Activated CD8-positive, alpha-beta T cell treated with anti-CD3 and anti-CD28 coated beads for 36 hours (primary cell): ENCODE data around the gene SCN10A. TPM values are rescaled to one million over a fixed set of nuclear protein-coding genes. Genes with fewer than 3 reads are reported as not detected.

Experiments
- ATAC-seq: fragments of 200-7000 bp; cut with Tn5 transposase; one replicate; pipeline ENCODE4 v1.10.0; 2021; ENCODE audit warnings: mild to moderate bottlenecking, moderate library complexity
- CTCF ChIA-PET: fragments of 350-600 bp; sonication (Branson Sonifier 250); formaldehyde crosslinking; loops from one replicate; lab custom pipeline; 2021; ENCODE audit warnings: antibody characterized with exemption; lab: Charles Lee
- POLR2A ChIA-PET: fragments of 350-600 bp; sonication (Branson Sonifier 250); formaldehyde crosslinking; loops from one replicate; lab custom pipeline; 2021; ENCODE audit warnings: antibody characterized with exemption; lab: Charles Lee
- DNase-seq: peaks from one replicate; pipeline ENCODE4 v3.0.0-alpha.2; 2020
- H3K27ac Mint-ChIP-seq: one replicate; pipeline ENCODE4 v1.8.0; 2021; ENCODE audit warnings: mild to moderate bottlenecking, mixed read lengths
- H3K27me3 Mint-ChIP-seq: one replicate; pipeline ENCODE4 v1.8.0; 2021; ENCODE audit warnings: mixed read lengths
- H3K36me3 Mint-ChIP-seq: one replicate; pipeline ENCODE4 v1.8.0; 2021; ENCODE audit warnings: low read depth, mixed read lengths
- H3K4me1 Mint-ChIP-seq: one replicate; pipeline ENCODE4 v1.8.0; 2021; ENCODE audit warnings: low read depth, mixed read lengths
- H3K4me3 Mint-ChIP-seq: one replicate; pipeline ENCODE4 v1.8.0; 2021; ENCODE audit warnings: mild to moderate bottlenecking, moderate library complexity, mixed read lengths
- H3K9me3 Mint-ChIP-seq: one replicate; pipeline ENCODE4 v1.8.0; 2021; ENCODE audit warnings: mixed read lengths
- intact Hi-C: fragments of 100-400 bp; cut with micrococcal nuclease; formaldehyde crosslinking; loops from one replicate; pipeline ENCODE4 v1.10.0; 2022
- total RNA-seq, 2 experiments: library from RNA; stranded (reverse); gene quantifications; one replicate each; pipeline ENCODE4 v1.2.3, GENCODE V29; 2021
- TF ChIP-seq, protein P1 (sequence below): fragments of 200-600 bp; IDR thresholded peaks from one replicate; pipeline ENCODE4 v1.8.0; 2022; ENCODE audit warnings: antibody characterized with exemption, mild to moderate bottlenecking

SCN10A gene
- total RNA-seq, 2 experiments from 2014 or later, result not detected

DNA sequence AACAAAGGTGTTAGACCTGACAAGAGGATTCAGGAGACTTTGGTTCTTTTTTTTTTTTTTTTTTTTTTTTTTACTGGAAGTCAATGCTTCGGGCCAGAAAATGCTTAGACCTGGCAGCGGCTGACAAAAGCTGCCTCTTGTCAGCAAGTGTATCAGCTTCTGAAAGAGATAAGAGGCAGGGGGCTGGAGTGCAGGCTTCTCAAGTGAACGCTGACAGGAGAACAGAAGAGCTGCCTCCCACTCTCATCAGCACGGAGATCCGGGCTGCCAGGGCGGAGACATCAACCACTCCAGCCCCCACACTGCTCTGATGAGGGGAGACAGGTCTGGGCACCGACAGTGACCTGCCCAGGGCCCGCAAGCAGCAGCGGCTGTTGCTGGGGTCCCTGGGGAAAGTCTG, 157.2 kb downstream of the SCN10A start:
- TF ChIP-seq, protein P1, sequence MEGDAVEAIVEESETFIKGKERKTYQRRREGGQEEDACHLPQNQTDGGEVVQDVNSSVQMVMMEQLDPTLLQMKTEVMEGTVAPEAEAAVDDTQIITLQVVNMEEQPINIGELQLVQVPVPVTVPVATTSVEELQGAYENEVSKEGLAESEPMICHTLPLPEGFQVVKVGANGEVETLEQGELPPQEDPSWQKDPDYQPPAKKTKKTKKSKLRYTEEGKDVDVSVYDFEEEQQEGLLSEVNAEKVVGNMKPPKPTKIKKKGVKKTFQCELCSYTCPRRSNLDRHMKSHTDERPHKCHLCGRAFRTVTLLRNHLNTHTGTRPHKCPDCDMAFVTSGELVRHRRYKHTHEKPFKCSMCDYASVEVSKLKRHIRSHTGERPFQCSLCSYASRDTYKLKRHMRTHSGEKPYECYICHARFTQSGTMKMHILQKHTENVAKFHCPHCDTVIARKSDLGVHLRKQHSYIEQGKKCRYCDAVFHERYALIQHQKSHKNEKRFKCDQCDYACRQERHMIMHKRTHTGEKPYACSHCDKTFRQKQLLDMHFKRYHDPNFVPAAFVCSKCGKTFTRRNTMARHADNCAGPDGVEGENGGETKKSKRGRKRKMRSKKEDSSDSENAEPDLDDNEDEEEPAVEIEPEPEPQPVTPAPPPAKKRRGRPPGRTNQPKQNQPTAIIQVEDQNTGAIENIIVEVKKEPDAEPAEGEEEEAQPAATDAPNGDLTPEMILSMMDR, result no peak
- DNase-seq (no peak), ATAC-seq (no peak)
- peaks cover 12% of the 10 kb centered on the region for H3K9me3 Mint-ChIP-seq
- H3K27me3 Mint-ChIP-seq, result peaks cover 26% of the 10 kb centered on the region
- no peak overlapping the region for H3K4me3 Mint-ChIP-seq
- CTCF ChIA-PET, result no interaction called here
- no peaks in the 10 kb centered on the region for H3K36me3 Mint-ChIP-seq
- peaks cover 4% of the 10 kb centered on the region for H3K4me1 Mint-ChIP-seq
- intact Hi-C loops, result loop anchor here (10.0 kb wide), 3 partner anchors 164 to 336 kb away; partner anchors contain the start of gene EXOG
- H3K27ac Mint-ChIP-seq, result no peak overlapping the region
- POLR2A ChIA-PET, result no interaction called here

DNA sequence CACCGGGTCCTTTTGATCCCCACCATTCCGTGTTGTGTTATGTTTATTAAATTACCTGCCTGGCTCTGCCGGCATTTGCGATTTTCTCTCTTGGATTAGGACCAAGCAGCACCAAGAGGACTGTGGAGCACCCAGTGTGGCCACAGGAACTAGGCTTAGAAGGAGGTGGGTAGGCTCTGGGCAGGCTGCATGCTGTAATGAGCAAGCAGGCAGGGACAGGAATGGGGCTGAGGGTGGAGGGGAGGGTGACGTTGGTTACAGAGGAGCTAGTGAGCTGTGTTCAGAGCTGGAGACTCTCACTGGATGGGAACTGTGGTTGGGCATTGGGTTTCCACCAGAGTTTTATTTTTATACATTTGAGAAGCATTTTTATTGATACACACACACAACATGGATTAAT, 158.6 kb downstream of the SCN10A start:
- POLR2A ChIA-PET, result no interaction called here
- Mint-ChIP-seq H3K36me3 (no peaks in the 10 kb centered on the region), H3K27me3 (peaks cover 27% of the 10 kb centered on the region)

GRCh38 chr3:38655708-38656300, 160.2 kb downstream of the SCN10A start:
- ATAC-seq (peak; percentile 53), DNase-seq (peak; percentile 17)
- ChIA-PET POLR2A (no interaction called here), CTCF (interaction anchor here (0.6 to 7.4 kb wide), 20 partner anchors 9 to 466 kb away, joined by 3 to 190 read pairs (median 4); partner anchors contain the start of gene EXOG)
- no peaks in the 10 kb centered on the region for H3K36me3 Mint-ChIP-seq
- H3K27me3 Mint-ChIP-seq, result peaks cover 31% of the 10 kb centered on the region
- no peaks in the 10 kb centered on the region for H3K9me3 Mint-ChIP-seq
- TF ChIP-seq, protein P1, result peak; percentile 56
- H3K4me3 Mint-ChIP-seq, result no peak overlapping the region
- no peak overlapping the region for H3K27ac Mint-ChIP-seq
- intact Hi-C loops, result loop anchor here (10.0 kb wide), 3 partner anchors 161 to 339 kb away; partner anchors contain the start of gene EXOG
- peaks cover 4% of the 10 kb centered on the region for H3K4me1 Mint-ChIP-seq

More for the DNA sequence above, 158.6 kb downstream of the SCN10A start:
- peaks cover 4% of the 10 kb centered on the region for H3K4me1 Mint-ChIP-seq
- H3K27ac Mint-ChIP-seq, result no peak overlapping the region
- intact Hi-C loops, result loop anchor here (10.0 kb wide), 3 partner anchors 163 to 337 kb away; partner anchors contain the start of gene EXOG
- no peak overlapping the region for H3K4me3 Mint-ChIP-seq
- ATAC-seq (no peak), DNase-seq (no peak)
- TF ChIP-seq, protein P1, result no peak
- CTCF ChIA-PET, result interaction anchor here (1.2 to 7.4 kb wide), 3 partner anchors 10 to 135 kb away, joined by 3 to 190 read pairs (median 14); no protein-coding TSS in a partner anchor
- H3K9me3 Mint-ChIP-seq, result peaks cover 5% of the 10 kb centered on the region

- ChIA-PET POLR2A (no interaction called here), CTCF (interaction anchor here (0.6 to 7.4 kb wide), 4 partner anchors 14 to 157 kb away, joined by 3 to 190 read pairs (median 4); no protein-coding TSS in a partner anchor)
- TF ChIP-seq, protein P1, result no peak
- Mint-ChIP-seq H3K4me1 (peaks cover 4% of the 10 kb centered on the region), H3K27me3 (peaks cover 30% of the 10 kb centered on the region), H3K4me3 (no peak overlapping the region), H3K9me3 (no peaks in the 10 kb centered on the region), H3K27ac (no peak overlapping the region), H3K36me3 (no peaks in the 10 kb centered on the region)
- DNase-seq (no peak), ATAC-seq (no peak)
- intact Hi-C loops, result loop anchor here (10.0 kb wide), 3 partner anchors 159 to 341 kb away; partner anchors contain the start of gene EXOG
These were observed 162.1 kb downstream of the SCN10A start for GRCh38 chr3:38653685-38654537.
